SK-N-MC (cell line): ENCODE results near the gene IMMT.

ENCODE experiments used
- DNase-seq: peaks from one replicate; pipeline ENCODE4 v3.0.0-alpha.2; 2011; ENCODE audit warnings: low read depth, low spot score
- H3K27ac ChIP-seq: fragments of 200-600 bp; sonication (generic); 2 replicates; pipeline ENCODE4 v1.5.1; 2016; ENCODE audit warnings: mixed run types
- H3K36me3 ChIP-seq: fragments of 200-600 bp; sonication (generic); 2 replicates; pipeline ENCODE4 v1.6.1; 2017; ENCODE audit warnings: antibody characterized with exemption, low read length, mixed read lengths; ENCODE audit not compliant: insufficient read depth
- H3K4me3 ChIP-seq: fragments of 200-600 bp; sonication (generic); 2 replicates; pipeline ENCODE4 v1.5.1; 2016
- H3K9ac ChIP-seq: fragments of 200-600 bp; sonication (generic); 2 replicates; pipeline ENCODE4 v1.8.0; 2017; ENCODE audit warnings: mixed run types, mixed read lengths; ENCODE audit not compliant: insufficient read length
- H3K9me3 ChIP-seq: fragments of 200-600 bp; sonication (generic); 2 replicates; pipeline ENCODE4 v1.6.1; 2017; ENCODE audit warnings: low read depth, mild to moderate bottlenecking, antibody characterized with exemption, low read length, moderate library complexity, mixed read lengths
- EZH2 ChIP-seq: fragments of 200-600 bp; sonication (generic); IDR thresholded peaks from one replicate; pipeline ENCODE4 v1.6.1; 2017; ENCODE audit warnings: antibody characterized with exemption
- FOXP2 ChIP-seq: optimal IDR thresholded peaks from 2 replicates; pipeline ENCODE3; 2011; ENCODE audit warnings: mild to moderate bottlenecking, moderate library complexity; ENCODE audit not compliant: insufficient read depth; ENCODE audit errors: extremely low read length, control extremely low read depth
- POLR2AphosphoS5 ChIP-seq: IDR thresholded peaks from 2 replicates; pipeline ENCODE4 v1.6.1; 2012; ENCODE audit warnings: mild to moderate bottlenecking, low read depth, low read length, borderline replicate concordance

The IMMT gene

DNA sequence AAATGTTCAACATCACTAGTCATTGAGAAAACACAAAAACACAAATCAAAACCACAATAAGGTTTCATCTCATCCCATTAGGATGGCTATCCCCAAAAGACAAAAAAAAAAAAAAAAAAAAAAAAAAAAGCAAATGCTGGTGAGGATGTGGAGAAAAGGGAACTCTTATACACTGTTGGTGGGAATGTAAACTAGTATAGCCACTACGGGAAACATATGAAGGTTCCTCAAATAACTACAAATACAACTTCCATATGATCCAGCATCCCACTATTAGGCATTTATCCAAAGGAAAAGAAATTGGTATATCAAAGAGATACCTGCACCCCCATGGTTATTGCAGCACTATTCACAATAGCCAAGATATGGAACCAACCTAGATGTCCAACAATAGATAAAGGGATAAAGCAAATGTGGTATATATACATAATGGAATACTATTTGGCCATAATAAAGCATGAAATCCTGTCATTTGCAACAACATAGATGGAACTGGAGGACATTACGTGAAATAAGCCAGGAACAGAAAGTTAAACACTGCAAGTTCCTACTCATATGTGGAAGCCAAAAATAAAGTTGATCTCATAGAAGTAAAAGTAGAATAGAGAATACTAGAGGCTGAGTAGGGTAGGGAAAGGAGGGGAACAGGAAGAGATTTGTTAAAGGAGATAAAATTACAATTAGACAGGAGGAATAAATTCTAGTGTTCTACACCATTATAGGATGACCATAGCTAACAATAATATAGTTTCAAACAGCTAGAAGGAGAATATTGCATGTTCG is 98.0 kb downstream of the IMMT start:
- no peak for DNase-seq
- Histone ChIP-seq H3K9ac (no peak overlapping the region), H3K36me3 (peaks cover 91% of the 10 kb centered on the region), H3K27ac (no peak overlapping the region), H3K9me3 (peaks cover 3% of the 10 kb centered on the region; the same call in 1 of the 2 replicates), H3K4me3 (no peak overlapping the region)
- TF ChIP-seq FOXP2 (no peak), POLR2AphosphoS5 (no peak), EZH2 (no peak)

DNA sequence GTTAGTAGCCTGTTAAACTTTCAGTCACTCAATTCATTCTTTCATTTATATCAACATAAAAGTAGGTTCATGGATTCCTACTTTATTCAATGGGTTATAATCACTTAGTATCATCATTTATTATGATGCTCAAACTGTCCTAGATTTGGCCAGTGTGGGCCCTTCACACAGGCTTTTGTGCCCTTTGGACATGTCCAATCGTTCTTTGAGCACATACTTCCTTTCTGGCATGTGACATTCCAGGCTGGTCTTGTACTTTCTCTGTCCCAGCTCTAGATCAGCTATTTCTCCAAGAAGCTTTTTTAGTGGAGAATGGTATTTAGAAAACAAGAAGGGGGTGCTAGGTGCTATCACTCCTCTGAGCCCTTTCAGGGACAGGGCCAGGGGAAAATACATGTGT is 101.0 kb downstream of the IMMT start:
- H3K27ac ChIP-seq, result no peak overlapping the region
- TF ChIP-seq EZH2, result no peak
- TF ChIP-seq POLR2AphosphoS5, result no peak
- TF ChIP-seq FOXP2, result no peak
- no peak for DNase-seq
- H3K36me3 ChIP-seq, result peaks cover 83% of the 10 kb centered on the region
- H3K9me3 ChIP-seq, result no peaks in the 10 kb centered on the region
- H3K9ac ChIP-seq, result no peak overlapping the region
- no peak overlapping the region for H3K4me3 ChIP-seq
